MCF 10A (cell line): ENCODE results near the gene CSTPP1. TPM values are rescaled to one million over a fixed set of nuclear protein-coding genes. Genes with fewer than 3 reads are reported as not detected.

Source experiments
- BruUV-seq: library from RNA; stranded (reverse); fragments of 400-500 nt; replicated peaks from 2 replicates; lab custom pipeline; 2021; lab: Mats Ljungman, UMichigan
- CTCF ChIA-PET: fragments of 300-600 bp; sonication (Branson Sonifier 250); formaldehyde crosslinking; extraction: SDS; loops from one replicate; lab custom pipeline; 2021; ENCODE audit warnings: antibody characterized with exemption, inconsistent platforms; lab: Yijun Ruan, JAX
- POLR2A ChIA-PET: fragments of 300-600, 350-650 bp; sonication (Branson Sonifier 250); formaldehyde crosslinking; extraction: SDS; loops from one replicate; lab custom pipeline; 2020; ENCODE audit warnings: antibody characterized with exemption, inconsistent platforms; lab: Yijun Ruan, JAX
- DNase-seq: peaks from one replicate; pipeline ENCODE4 v3.0.0-alpha.2; 2018; ENCODE audit not compliant: unreplicated experiment
- H3K27ac Mint-ChIP-seq: one replicate; pipeline ENCODE4 v1.8.0; 2022; ENCODE audit warnings: mild to moderate bottlenecking, low read depth, mixed read lengths; ENCODE audit not compliant: unreplicated experiment
- H3K27me3 Mint-ChIP-seq: one replicate; pipeline ENCODE4 v1.8.0; 2022; ENCODE audit warnings: mixed read lengths; ENCODE audit not compliant: insufficient read depth, unreplicated experiment
- H3K36me3 Mint-ChIP-seq: one replicate; pipeline ENCODE4 v1.8.0; 2022; ENCODE audit warnings: mild to moderate bottlenecking, moderate library complexity, mixed read lengths; ENCODE audit not compliant: insufficient read depth, unreplicated experiment
- H3K4me1 Mint-ChIP-seq: one replicate; pipeline ENCODE4 v1.8.0; 2022; ENCODE audit warnings: mixed read lengths; ENCODE audit not compliant: insufficient read depth, unreplicated experiment
- H3K4me3 Mint-ChIP-seq: one replicate; pipeline ENCODE4 v1.8.0; 2022; ENCODE audit warnings: mild to moderate bottlenecking, moderate library complexity, mixed read lengths; ENCODE audit not compliant: unreplicated experiment
- H3K9me3 Mint-ChIP-seq: one replicate; pipeline ENCODE4 v1.8.0; 2022; ENCODE audit warnings: mixed read lengths; ENCODE audit not compliant: unreplicated experiment
- CTCF ChIP-seq: fragments of 200-600 bp; IDR thresholded peaks from one replicate; pipeline ENCODE4 v1.8.0; 2022; ENCODE audit warnings: antibody characterized with exemption, mild to moderate bottlenecking; ENCODE audit not compliant: unreplicated experiment
- intact Hi-C: fragments of 100-400 bp; cut with micrococcal nuclease; formaldehyde crosslinking; loops from 2 replicates; pipeline ENCODE4 v1.14.1; 2022
- total RNA-seq: library from RNA; stranded (reverse); gene quantifications from 2 replicates; pipeline ENCODE4 v1.2.3, GENCODE V29; 2022

CSTPP1 gene
- total RNA-seq, 1 experiment from 2014 or later, result 19.2 TPM

DNA sequence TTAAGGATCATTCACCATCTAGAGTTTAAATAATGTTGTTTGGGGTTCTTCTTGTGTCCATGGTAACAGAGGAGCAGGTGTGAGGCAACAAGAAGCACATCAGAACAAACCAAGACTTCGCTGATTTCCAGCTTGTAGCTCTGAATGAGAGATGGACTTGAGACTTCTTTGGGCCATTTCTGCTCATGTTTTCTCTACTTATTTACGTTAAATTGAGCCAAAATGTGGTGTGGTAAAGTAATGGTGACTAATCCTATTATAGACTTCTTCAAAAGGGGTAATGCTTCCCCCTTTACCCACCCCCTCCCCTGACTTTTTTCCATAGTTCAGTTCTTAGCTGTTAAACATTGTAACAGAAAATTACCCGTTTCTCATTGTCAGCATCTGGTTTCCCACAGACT, 65.2 kb downstream of the CSTPP1 start:
- no peak for DNase-seq
- BruUV-seq, result no TSS peak
- CTCF ChIA-PET, result interaction anchor here (0.6 kb wide), 1 partner anchor 177 kb away, joined by 3 read pairs; no protein-coding TSS in a partner anchor
- POLR2A ChIA-PET, result interaction anchor here (1.6 kb wide), 1 partner anchor 10 kb away, joined by 4 read pairs; no protein-coding TSS in a partner anchor
- no peak overlapping the region for H3K27ac Mint-ChIP-seq
- TF ChIP-seq CTCF, result no peak
- H3K4me1 Mint-ChIP-seq, result peaks cover 22% of the 10 kb centered on the region
- H3K4me3 Mint-ChIP-seq, result no peak overlapping the region
- intact Hi-C loops, result no loop called here
- H3K27me3 Mint-ChIP-seq, result no peaks in the 10 kb centered on the region
- H3K36me3 Mint-ChIP-seq, result peaks cover 8% of the 10 kb centered on the region
- no peaks in the 10 kb centered on the region for H3K9me3 Mint-ChIP-seq

DNA sequence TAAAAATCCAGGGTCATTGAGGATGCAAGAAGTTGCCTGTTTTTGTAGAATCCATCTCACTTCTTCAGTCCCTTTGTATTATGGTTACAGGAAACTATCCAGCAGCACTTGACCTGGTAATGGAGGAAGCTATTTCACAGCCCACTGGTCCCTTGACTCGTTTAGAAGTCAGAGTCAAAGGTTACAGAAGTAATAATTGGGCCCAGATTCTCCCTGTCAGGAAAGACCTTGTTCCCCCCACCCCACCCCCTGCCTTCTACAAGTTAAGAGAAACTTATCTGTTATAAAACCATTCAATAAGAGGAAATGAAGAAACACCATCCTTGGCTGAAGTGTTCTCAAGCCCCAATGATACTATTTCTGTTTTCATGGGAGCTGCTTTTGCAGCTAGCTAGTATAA, 65.8 kb downstream of the CSTPP1 start:
- no peak overlapping the region for H3K27ac Mint-ChIP-seq
- POLR2A ChIA-PET, result interaction anchor here (0.5 to 1.6 kb wide), 2 partner anchors 9 to 684 kb away, joined by 3 to 4 read pairs; no protein-coding TSS in a partner anchor
- CTCF ChIA-PET, result interaction anchor here (0.6 kb wide), 1 partner anchor 177 kb away, joined by 3 read pairs; no protein-coding TSS in a partner anchor
- H3K36me3 Mint-ChIP-seq, result peaks cover 8% of the 10 kb centered on the region
- H3K9me3 Mint-ChIP-seq, result no peaks in the 10 kb centered on the region
- no peaks in the 10 kb centered on the region for H3K27me3 Mint-ChIP-seq
- intact Hi-C loops, result no loop called here
- no peak for TF ChIP-seq CTCF
- BruUV-seq, result no TSS peak
- H3K4me1 Mint-ChIP-seq, result peaks cover 22% of the 10 kb centered on the region
- no peak overlapping the region for H3K4me3 Mint-ChIP-seq
- DNase-seq, result no peak

- H3K9me3 Mint-ChIP-seq, result no peaks in the 10 kb centered on the region
- peak; percentile 15 for DNase-seq
- H3K27me3 Mint-ChIP-seq, result no peaks in the 10 kb centered on the region
- H3K27ac Mint-ChIP-seq, result peak overlapping the region; percentile 74
- TF ChIP-seq CTCF, result no peak
- ChIA-PET POLR2A (interaction anchor here (0.6 to 1.6 kb wide), 2 partner anchors 8 to 323 kb away, joined by 4 read pairs; no protein-coding TSS in a partner anchor), CTCF (interaction anchor here (0.6 to 0.7 kb wide), 4 partner anchors 47 to 213 kb away, joined by 3 read pairs; no protein-coding TSS in a partner anchor)
- no peak overlapping the region for H3K4me3 Mint-ChIP-seq
- H3K4me1 Mint-ChIP-seq, result peaks cover 22% of the 10 kb centered on the region
- no peaks in the 10 kb centered on the region for H3K36me3 Mint-ChIP-seq
- no TSS peak for BruUV-seq
- intact Hi-C loops, result no loop called here
These were observed 66.8 kb downstream of the CSTPP1 start for GRCh38 chr11:47003180-47003877.

DNA sequence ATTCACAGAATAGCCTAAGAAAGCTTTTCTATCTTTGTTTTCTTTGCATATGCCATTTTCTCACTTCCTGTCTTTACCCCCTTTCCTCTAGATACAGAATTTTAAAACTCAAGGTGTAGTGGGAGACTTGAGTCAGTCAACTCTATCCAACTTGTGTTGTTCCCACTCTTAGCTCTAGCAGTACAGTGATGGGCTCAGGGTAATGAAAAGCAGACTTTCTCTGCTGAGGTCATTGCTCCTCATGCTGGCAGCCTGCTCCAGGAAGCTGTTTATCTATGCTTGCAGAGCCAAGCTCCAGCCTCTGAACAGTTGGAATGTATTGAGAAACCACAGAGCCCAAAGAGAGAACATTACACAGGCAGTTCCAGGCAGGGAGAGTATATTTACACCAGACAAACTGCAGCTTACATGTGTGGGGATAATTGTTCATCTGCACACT, 68.1 kb downstream of the CSTPP1 start:
- POLR2A ChIA-PET, result interaction anchor here (0.5 to 1.7 kb wide), 6 partner anchors 15 to 1034 kb away, joined by 3 to 6 read pairs (median 3); no protein-coding TSS in a partner anchor
- Mint-ChIP-seq H3K4me1 (peaks cover 22% of the 10 kb centered on the region), H3K27ac (no peak overlapping the region), H3K27me3 (no peaks in the 10 kb centered on the region), H3K36me3 (no peaks in the 10 kb centered on the region), H3K9me3 (no peaks in the 10 kb centered on the region), H3K4me3 (no peak overlapping the region)
- no TSS peak for BruUV-seq
- CTCF ChIA-PET, result interaction anchor here (0.6 to 0.8 kb wide), 2 partner anchors 86 to 115 kb away, joined by 3 read pairs; no protein-coding TSS in a partner anchor
- intact Hi-C loops, result no loop called here
- no peak for TF ChIP-seq CTCF
- peak; percentile 61 for DNase-seq
